ENCODE results near the gene SPO11. TPM values are rescaled to one million over a fixed set of nuclear protein-coding genes. Genes with fewer than 3 reads are reported as not detected.

The SPO11 gene
- total and polyA plus RNA-seq, 2 of the 8 experiments (the other 6 are each of a cell fraction or from before 2014, with no cell fraction given), result not detected

GRCh38 chr20:57306747-57307146, 22.9 kb upstream of the SPO11 start:
- FAIRE-seq (no peak), DNase-seq (ENCODE audit: low read depth in 1 of 2, low spot score in 2 of 2) (no peak)
- no peak overlapping the region for H2BK120ac ChIP-seq (replicated peaks; ENCODE audit: low read depth, low read length)
- no peak overlapping the region for H2BK12ac ChIP-seq (ENCODE audit: low read depth, low read length)
- H3K4me2 ChIP-seq (ENCODE audit: insufficient read depth in 1 of 2, low read depth in 2 of 2, low read length in 2 of 2), result no peak overlapping the region
- no peak overlapping the region for H2AFZ ChIP-seq (ENCODE audit: low read length)
- no peak overlapping the region for H3K14ac ChIP-seq (ENCODE audit: insufficient read length)
- no peak overlapping the region for H4K8ac ChIP-seq (ENCODE audit: extremely low read depth, insufficient read depth, low read length)
- H4K5ac ChIP-seq (ENCODE audit: insufficient read length, low read depth, low read length), result no peak overlapping the region
- ChIA-PET POLR2A (ENCODE audit: partially characterized antibody) (no interaction called here), CTCF (ENCODE audit: partially characterized antibody) (interaction anchor here (0.6 to 1.8 kb wide), 11 partner anchors 16 to 241 kb away, joined by 3 to 5 read pairs (median 3); no protein-coding TSS in a partner anchor)
- H3K9ac ChIP-seq (replicated peaks in 1 of 4; ENCODE audit: extremely low read depth in 1 of 4, low read depth in 3 of 4, low read length in 3 of 4), result no peak overlapping the region
- no peak overlapping the region for H3K23ac ChIP-seq (ENCODE audit: insufficient read length)
- H2BK5ac ChIP-seq (ENCODE audit: low read depth, low read length), result no peak overlapping the region
- H3K18ac ChIP-seq (ENCODE audit: extremely low read depth, low read length), result no peak overlapping the region
- H3K23me2 ChIP-seq (ENCODE audit: low read depth, low read length), result no peaks in the 10 kb centered on the region
- no peak overlapping the region for H2BK20ac ChIP-seq (ENCODE audit: low read length)
- no peak overlapping the region for H3K56ac ChIP-seq (replicated peaks; ENCODE audit: insufficient read length, low read depth, low read length)
- H3K9me3 ChIP-seq (ENCODE audit: insufficient read depth in 2 of 2, low read depth in 1 of 2, low read length in 1 of 2), result no peaks in the 10 kb centered on the region
- H2BK15ac ChIP-seq (ENCODE audit: low read length), result no peak overlapping the region
- H4K20me1 ChIP-seq (replicated peaks in 1 of 2; ENCODE audit: control insufficient read depth in 1 of 2, insufficient read depth in 2 of 2, low read length in 2 of 2), result no peaks in the 10 kb centered on the region
- no peaks in the 10 kb centered on the region for H3K79me2 ChIP-seq (ENCODE audit: control insufficient read depth in 1 of 2, insufficient read depth in 2 of 2, low read length in 2 of 2)
- H3K27ac ChIP-seq (ENCODE audit: low read depth, low read length), result no peak overlapping the region
- H2AK5ac ChIP-seq (ENCODE audit: low read depth, low read length), result no peak overlapping the region
- no peak overlapping the region for H4K91ac ChIP-seq (replicated peaks; ENCODE audit: insufficient read length, low read length)
- 94% methylated on average over 5 of the region's 5 CpGs; no CpG with 5 or more reads in 1 of the 2 experiments for WGBS, 2 experiments (ENCODE audit: extremely low coverage in 1 of 2, insufficient coverage in 1 of 2, insufficient read length in 1 of 2, insufficient replicate concordance in 2 of 2, low coverage in 1 of 2, low lambda C conversion rate in 2 of 2, missing lambda C conversion rate in 1 of 2)
- H3K79me1 ChIP-seq (ENCODE audit: low read depth, low read length), result no peaks in the 10 kb centered on the region
- no peaks in the 10 kb centered on the region; a peak in 1 of 7 replicates for H3K27me3 ChIP-seq (replicated peaks in 1 of 4; ENCODE audit: control insufficient read depth in 3 of 4, extremely low read depth in 1 of 4, insufficient read depth in 3 of 4, low read length in 3 of 4)
- H3K36me3 ChIP-seq (ENCODE audit: control insufficient read depth in 2 of 4, insufficient read depth in 4 of 4, low read length in 3 of 4), result no peaks in the 10 kb centered on the region
- no peak overlapping the region for H3K4ac ChIP-seq (replicated peaks; ENCODE audit: insufficient read length, low read depth, low read length)
- no peaks in the 10 kb centered on the region for H3K4me1 ChIP-seq (replicated peaks in 1 of 4; ENCODE audit: control insufficient read depth in 3 of 4, insufficient read depth in 4 of 4, low read length in 3 of 4)
- H3K4me3 ChIP-seq (ENCODE audit: extremely low read depth in 1 of 4, insufficient read depth in 2 of 4, low read depth in 3 of 4, low read length in 4 of 4), result no peak overlapping the region
- no peak for TF ChIP-seq RXRA (IDR thresholded peaks at IDR 0.05; ENCODE audit: insufficient read depth, low read depth, low read length)
- no peak for TF ChIP-seq FOSL1 (IDR thresholded peaks at IDR 0.05; ENCODE audit: insufficient read depth, low read depth, low read length)
- no peak for TF ChIP-seq CTCF (IDR thresholded peaks at IDR 0.05; ENCODE audit: control extremely low read depth in 1 of 3, insufficient read depth in 1 of 3, low read depth in 1 of 3, low read length in 3 of 3)
- no peak for TF ChIP-seq SIX5 (IDR thresholded peaks at IDR 0.05; ENCODE audit: low read depth, low read length)
- TF ChIP-seq RFX5 (IDR thresholded peaks at IDR 0.05; ENCODE audit: borderline replicate concordance, low read depth, low read length), result no peak
- TF ChIP-seq SRF (IDR thresholded peaks at IDR 0.05; ENCODE audit: low read depth, low read length), result no peak
- no peak for TF ChIP-seq ATF3 (IDR thresholded peaks at IDR 0.05; ENCODE audit: insufficient read depth, low read depth, low read length)
- no peak for TF ChIP-seq NANOG (IDR thresholded peaks at IDR 0.05; ENCODE audit: insufficient read depth, low read depth, low read length, poor library complexity, severe bottlenecking)
- no peak for TF ChIP-seq CBX8 (IDR thresholded peaks at IDR 0.05; ENCODE audit: borderline replicate concordance, low read depth, low read length)
- TF ChIP-seq RNF2 (IDR thresholded peaks at IDR 0.05; ENCODE audit: borderline replicate concordance, low read depth, low read length, missing control alignments, poor library complexity, severe bottlenecking), result no peak
- TF ChIP-seq TCF12 (IDR thresholded peaks at IDR 0.05; ENCODE audit: low read depth, low read length), result no peak

Measured in H1 (cell line).